Measurements from ENCODE around the gene EPM2A.
A peak's percentile ranks its signal among the peaks of the same experiment; 100 is the strongest.
"Not testable (repeated sequence)": the region's sequence is repeated elsewhere in the genome, so short reads cannot be mapped to it uniquely, and the experiment has no call there.

Gene EPM2A

GRCh38 chr6:145735356-145736165, at the start of gene EPM2A:
TSS of gene EPM2A (minus strand) at chr6:145735520. CDS start at chr6:145735498, 22 bp downstream.
- peak; percentile 61 to 65 for DNase-seq

DNA sequence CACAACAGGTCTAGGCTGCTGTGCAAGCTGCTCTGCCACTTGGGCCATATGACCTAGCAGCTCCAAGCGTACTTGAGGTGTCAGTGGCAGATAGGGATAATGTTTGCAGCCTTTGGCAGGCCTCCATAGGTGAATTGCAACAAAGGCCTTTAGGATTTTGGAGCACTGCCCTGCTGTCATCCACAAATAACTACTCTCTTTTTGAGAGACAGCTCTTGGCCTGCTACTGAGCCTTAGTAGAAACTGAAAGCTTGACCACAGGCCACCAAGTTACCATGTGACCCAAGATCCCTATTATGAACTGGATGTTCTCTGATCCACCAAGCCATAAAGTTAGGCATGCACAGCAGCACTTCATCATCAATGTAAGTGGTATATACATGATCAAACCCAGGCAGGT, 49.4 kb upstream of the EPM2A start:
- no peak for DNase-seq

- DNase-seq, result no peak
These were observed 48.5 kb upstream of the EPM2A start for GRCh38 chr6:145783796-145784195.

- DNase-seq, result no peak
These were observed 37.5 kb upstream of the EPM2A start for GRCh38 chr6:145772846-145773245.

DNA sequence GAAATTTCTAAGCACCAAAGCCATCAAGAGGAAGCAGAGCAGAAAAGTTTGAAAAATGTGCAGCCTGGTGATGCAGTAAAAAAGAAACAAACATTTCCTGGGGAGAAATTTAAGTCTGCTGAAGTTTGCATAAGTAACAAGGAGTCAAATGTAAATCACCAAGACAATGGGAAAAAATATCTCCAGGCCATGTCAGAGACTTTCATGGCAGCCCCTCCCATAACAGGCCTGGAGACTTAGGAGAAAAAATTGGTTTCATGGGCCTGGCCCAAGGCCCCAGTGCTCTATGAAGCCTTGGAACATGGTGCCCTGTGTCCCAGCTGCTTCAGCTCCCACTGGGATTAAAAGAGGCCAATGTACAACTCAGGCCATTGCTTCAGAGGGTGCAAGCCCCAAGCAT, 30.1 kb upstream of the EPM2A start:
- DNase-seq, result no peak

GRCh38 chr6:145763742-145764141, 28.4 kb upstream of the EPM2A start:
- no peak for DNase-seq

GRCh38 chr6:145761584-145761983, 26.3 kb upstream of the EPM2A start:
- peak in 1 of 2 donors; percentile 7 for DNase-seq

- no peak for DNase-seq
These were observed 22.8 kb upstream of the EPM2A start for GRCh38 chr6:145758113-145758512.

DNA sequence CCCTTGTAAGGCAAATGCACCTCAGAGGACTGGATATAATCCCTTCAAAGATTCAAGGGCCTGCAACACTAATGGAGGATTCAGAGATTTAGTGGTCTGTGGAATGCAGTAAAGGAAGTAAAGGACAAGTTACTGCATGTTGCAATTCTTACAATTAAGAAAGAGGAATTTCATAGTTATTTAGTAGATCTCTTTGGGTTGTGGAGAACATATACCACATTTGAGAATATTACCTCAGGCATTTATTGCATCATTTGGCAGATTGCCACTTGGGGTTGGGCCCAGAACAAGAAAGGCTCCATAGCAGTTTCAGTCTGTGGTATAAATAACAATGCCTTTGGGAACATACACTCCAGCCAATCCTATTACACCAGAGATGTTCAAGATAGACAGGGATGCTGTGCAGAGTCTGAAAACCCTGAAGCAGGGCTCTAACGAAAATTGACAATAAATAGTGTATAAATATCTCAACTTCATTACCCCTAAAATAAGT, 20.9 kb upstream of the EPM2A start:
- DNase-seq, result peak in 1 of 2 donors; percentile 22

GRCh38 chr6:145755682-145756081, 20.4 kb upstream of the EPM2A start:
- DNase-seq, result no peak

GRCh38 chr6:145752638-145753037, 17.3 kb upstream of the EPM2A start:
- no peak for DNase-seq

- DNase-seq, result no peak
These were observed 14.3 kb upstream of the EPM2A start for GRCh38 chr6:145749632-145750031.

- DNase-seq, result no peak
These were observed 10.5 kb upstream of the EPM2A start for GRCh38 chr6:145745861-145746260.

- no peak for DNase-seq
These were observed 9.3 kb upstream of the EPM2A start for GRCh38 chr6:145744619-145745018.

- DNase-seq, result no peak
These were observed 8.0 kb upstream of the EPM2A start for GRCh38 chr6:145743332-145743731.

DNA sequence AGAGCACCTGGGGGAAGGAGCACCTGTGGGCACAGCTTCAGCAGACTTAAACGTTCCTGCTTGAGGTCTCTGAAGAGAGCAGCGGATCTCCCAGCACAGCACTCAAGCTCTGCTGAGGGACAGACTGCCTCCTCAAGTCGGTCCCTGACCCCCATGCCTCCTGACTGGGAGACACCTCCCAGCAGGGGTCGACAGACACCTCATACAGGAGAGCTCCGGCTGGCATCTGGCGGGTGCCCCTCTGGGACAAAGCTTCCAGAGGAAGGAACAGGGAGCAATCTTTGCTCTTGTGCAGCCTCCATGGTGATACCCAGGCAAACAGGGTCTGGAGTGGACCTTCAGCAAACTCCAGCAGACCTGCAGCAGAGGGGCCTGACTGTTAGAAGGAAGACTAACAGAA, 7.2 kb upstream of the EPM2A start:
- DNase-seq, result not testable (repeated sequence)

DNA sequence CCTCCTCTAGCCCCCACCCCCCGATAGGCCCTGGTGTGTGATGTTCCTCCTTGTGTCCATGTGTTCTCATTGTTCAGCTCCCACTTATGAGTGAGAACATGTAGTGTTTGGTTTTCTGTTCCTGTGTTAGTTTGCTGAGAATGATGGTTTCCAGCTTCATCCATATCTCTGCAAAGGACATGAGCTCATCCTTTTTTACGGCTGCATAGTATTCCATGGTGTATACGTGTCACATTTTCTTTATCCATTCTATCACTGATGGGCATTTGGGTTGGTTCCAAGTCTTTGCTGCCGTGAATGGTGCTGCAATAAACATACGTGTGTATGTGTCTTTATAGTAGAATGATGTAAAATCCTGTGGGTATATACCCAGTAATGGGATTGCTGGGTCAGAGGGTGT, 4.4 kb upstream of the EPM2A start:
- DNase-seq, result not testable (repeated sequence)

GRCh38 chr6:145738265-145738664, 2.9 kb upstream of the EPM2A start:
- no peak for DNase-seq

GRCh38 chr6:145736661-145737144, 1.4 kb upstream of the EPM2A start:
- DNase-seq, result no peak

DNA sequence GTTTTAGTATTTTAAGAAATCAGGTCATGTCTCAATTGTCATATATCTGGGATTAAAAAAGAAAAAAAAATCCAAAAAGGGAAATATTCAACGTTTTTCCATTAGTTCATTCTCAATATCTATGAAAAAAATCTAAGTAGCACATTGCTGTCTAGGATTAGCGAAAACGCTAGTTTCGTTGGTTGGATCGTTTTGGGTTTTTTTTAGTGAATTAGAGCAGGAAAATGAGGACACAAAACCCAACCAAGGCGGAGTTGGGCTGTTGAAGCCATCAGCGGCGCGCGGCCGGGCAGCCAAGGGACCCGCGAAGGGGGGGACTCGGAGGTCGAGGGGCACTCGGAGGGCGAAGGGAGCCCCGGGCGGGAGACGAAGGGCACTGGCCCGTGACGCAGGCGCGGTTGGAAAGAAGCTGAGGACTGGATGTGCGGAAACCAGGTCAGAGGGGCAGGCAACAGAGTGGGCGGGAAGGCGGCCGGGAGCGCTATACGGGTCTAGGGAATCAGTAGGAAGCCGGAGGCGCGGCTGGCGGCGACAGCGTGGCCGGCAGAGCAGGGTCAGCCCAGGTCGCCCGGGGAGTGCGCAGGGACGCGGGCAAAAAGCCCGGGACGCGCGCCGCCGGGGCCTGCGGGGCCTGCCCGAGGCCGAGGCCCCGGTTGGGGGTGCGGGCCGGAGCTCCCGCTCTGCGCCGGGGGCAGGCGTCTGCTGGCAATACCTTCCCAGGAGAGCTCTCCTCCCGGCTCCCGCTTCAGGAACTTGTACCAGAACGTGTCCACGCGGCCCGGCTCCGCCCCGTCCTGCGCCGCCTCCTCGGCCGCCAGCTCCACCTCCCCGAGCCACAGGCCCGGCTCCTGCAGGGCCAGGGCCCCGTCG, 599 bp downstream of the EPM2A start:
- peak; percentile 58 to 67 for DNase-seq

DNA sequence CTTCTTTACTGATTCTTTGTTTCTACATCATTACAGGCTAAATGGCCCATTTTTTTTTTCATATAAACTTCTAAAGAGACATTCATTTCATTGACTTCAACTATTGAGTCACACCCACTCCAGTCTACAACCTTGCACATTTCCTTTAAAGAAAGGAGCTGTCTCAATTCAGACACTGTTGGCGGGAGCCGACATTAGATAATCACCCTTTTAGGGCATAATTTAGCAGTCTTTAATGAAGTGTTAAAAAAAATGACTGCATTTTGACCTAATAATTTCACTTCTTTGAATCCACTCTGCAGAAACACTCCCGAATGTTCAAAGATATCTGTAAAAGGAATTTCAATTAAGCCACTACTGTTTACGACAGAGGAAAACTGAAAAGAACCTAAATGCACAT, 1.5 kb downstream of the EPM2A start:
- DNase-seq, result no peak

- no peak for DNase-seq
These were observed 2.1 kb downstream of the EPM2A start for GRCh38 chr6:145733207-145733606.

GRCh38 chr6:145731447-145731846, 3.9 kb downstream of the EPM2A start:
- DNase-seq, result no peak

DNA sequence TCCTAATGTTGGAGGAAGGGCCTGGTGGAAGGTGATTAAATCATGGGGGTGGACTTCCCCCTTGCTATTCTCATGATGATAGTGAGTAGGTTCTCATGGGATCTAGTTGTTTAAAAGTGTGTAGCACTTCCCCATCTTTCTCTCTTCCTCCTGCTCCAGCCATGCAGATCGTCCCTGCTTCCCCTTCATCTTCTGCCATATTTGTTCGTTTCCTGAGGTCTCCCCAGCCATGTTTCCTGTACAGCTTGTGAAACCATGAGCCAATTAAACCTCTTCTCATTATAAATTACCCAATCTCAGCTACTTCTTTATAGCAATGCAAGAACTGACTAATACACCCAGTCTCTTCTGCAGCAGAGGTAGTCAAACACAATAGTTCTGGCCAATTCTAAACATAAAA, 5.4 kb downstream of the EPM2A start:
- no peak for DNase-seq
